ENCODE measurements around the gene TSGA10IP. TPM values are rescaled to one million over a fixed set of nuclear protein-coding genes. Genes with fewer than 3 reads are reported as not detected.

Gene TSGA10IP
- total RNA-seq, 1 donor from 2014 or later, result not detected

GRCh38 chr11:65922565-65922964 lies 22.7 kb upstream of the TSGA10IP start:
- Histone ChIP-seq H3K27ac (ENCODE audit: low read depth, low read length) (no peak overlapping the region), H3K9ac (ENCODE audit: low read depth in 1 of 3, low read length in 3 of 3) (no peak overlapping the region), H3K4me3 (ENCODE audit: low read length in 3 of 3) (no peak overlapping the region), H3K4me1 (ENCODE audit: control insufficient read depth in 3 of 3, insufficient read depth in 3 of 3, low read length in 3 of 3) (peaks cover 19 to 23% (median 21%) of the 10 kb centered on the region in 3 donors), H3K36me3 (ENCODE audit: control insufficient read depth in 3 of 3, insufficient read depth in 3 of 3, low read length in 3 of 3) (peaks cover 9 to 21% (median 20%) of the 10 kb centered on the region in 3 donors), H3K27me3 (ENCODE audit: control insufficient read depth in 3 of 3, insufficient read depth in 3 of 3, low read length in 3 of 3) (no peaks in the 10 kb centered on the region), H3K9me3 (ENCODE audit: control insufficient read depth in 3 of 3, low read length in 3 of 3) (no peaks in the 10 kb centered on the region)

DNA sequence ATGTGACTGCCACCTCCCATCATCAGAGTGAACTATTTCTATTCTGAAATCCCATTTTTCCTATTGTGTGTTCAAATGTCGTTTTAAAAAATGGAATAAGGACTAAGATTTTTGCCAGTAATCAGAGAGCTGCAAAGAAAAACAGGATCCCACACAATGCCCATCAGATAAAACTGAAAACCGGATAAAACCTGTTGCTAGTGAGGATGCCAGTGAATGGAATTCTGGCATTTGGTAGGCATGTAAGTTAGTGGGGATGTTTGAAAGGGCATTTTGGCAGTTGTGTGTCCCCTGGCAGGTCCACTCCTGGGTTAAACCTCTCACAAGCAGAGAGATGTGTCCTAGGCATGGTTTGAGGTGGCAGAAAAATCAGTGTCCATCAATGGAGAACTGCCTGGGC lies 19.9 kb upstream of the TSGA10IP start:
- no peak overlapping the region for H3K4me3 ChIP-seq (ENCODE audit: low read length in 3 of 3)
- H3K9ac ChIP-seq (ENCODE audit: low read depth in 1 of 3, low read length in 3 of 3), result no peak overlapping the region
- no peaks in the 10 kb centered on the region for H3K27me3 ChIP-seq (ENCODE audit: control insufficient read depth in 3 of 3, insufficient read depth in 3 of 3, low read length in 3 of 3)
- H3K36me3 ChIP-seq (ENCODE audit: control insufficient read depth in 3 of 3, insufficient read depth in 3 of 3, low read length in 3 of 3), result peaks cover 9 to 20% (median 16%) of the 10 kb centered on the region in 3 donors
- H3K27ac ChIP-seq (ENCODE audit: low read depth, low read length), result no peak overlapping the region
- H3K4me1 ChIP-seq (ENCODE audit: control insufficient read depth in 3 of 3, insufficient read depth in 3 of 3, low read length in 3 of 3), result peaks cover 6 to 7% (median 6%) of the 10 kb centered on the region in 3 donors
- no peaks in the 10 kb centered on the region for H3K9me3 ChIP-seq (ENCODE audit: control insufficient read depth in 3 of 3, low read length in 3 of 3)

DNA sequence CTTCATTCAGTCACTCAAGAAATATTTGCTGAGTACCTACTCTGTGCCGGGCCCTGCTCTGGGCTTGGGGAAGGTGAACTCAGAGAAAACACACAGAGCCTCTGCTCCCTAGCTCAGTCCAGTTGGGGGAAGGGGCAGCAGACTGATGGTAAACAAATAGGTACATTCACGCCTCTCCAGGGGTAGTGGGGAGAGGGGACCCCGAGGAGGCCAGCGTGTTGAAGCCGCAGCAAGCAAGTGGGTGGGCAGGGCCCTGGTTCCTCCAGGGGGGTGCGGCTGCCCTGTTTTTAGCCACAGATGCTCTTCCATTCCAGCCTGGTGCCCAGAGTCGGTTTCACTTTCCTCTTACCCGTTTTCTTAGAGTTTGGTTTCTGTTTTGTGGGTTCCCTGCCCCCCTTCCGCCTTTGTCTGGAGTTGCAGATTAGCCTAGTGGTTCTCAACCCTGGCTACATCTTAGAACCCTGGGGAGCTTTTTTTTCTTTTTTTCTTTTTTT lies 17.3 kb upstream of the TSGA10IP start:
- H3K9me3 ChIP-seq (ENCODE audit: control insufficient read depth in 3 of 3, low read length in 3 of 3), result no peaks in the 10 kb centered on the region
- no peak overlapping the region for H3K27ac ChIP-seq (ENCODE audit: low read depth, low read length)
- H3K4me1 ChIP-seq (ENCODE audit: control insufficient read depth in 3 of 3, insufficient read depth in 3 of 3, low read length in 3 of 3), result no peaks in the 10 kb centered on the region
- H3K36me3 ChIP-seq (ENCODE audit: control insufficient read depth in 3 of 3, insufficient read depth in 3 of 3, low read length in 3 of 3), result peaks cover under 1 to 5% (median under 1%) of the 10 kb centered on the region in 3 donors
- H3K4me3 ChIP-seq (ENCODE audit: low read length in 3 of 3), result no peak overlapping the region
- H3K27me3 ChIP-seq (ENCODE audit: control insufficient read depth in 3 of 3, insufficient read depth in 3 of 3, low read length in 3 of 3), result no peaks in the 10 kb centered on the region
- no peak overlapping the region for H3K9ac ChIP-seq (ENCODE audit: low read depth in 1 of 3, low read length in 3 of 3)

GRCh38 chr11:65928667-65929066 lies 16.6 kb upstream of the TSGA10IP start:
- Histone ChIP-seq H3K9me3 (ENCODE audit: control insufficient read depth in 3 of 3, low read length in 3 of 3) (no peaks in the 10 kb centered on the region), H3K4me3 (ENCODE audit: low read length in 3 of 3) (no peak overlapping the region), H3K4me1 (ENCODE audit: control insufficient read depth in 3 of 3, insufficient read depth in 3 of 3, low read length in 3 of 3) (no peaks in the 10 kb centered on the region), H3K27me3 (ENCODE audit: control insufficient read depth in 3 of 3, insufficient read depth in 3 of 3, low read length in 3 of 3) (peaks cover 0 to 3% (median 0%) of the 10 kb centered on the region in 3 donors), H3K9ac (ENCODE audit: low read depth in 1 of 3, low read length in 3 of 3) (no peak overlapping the region), H3K36me3 (ENCODE audit: control insufficient read depth in 3 of 3, insufficient read depth in 3 of 3, low read length in 3 of 3) (no peaks in the 10 kb centered on the region), H3K27ac (ENCODE audit: low read depth, low read length) (no peak overlapping the region)

GRCh38 chr11:65931773-65932557 lies 13.3 kb upstream of the TSGA10IP start:
- Histone ChIP-seq H3K4me1 (ENCODE audit: control insufficient read depth in 3 of 3, insufficient read depth in 3 of 3, low read length in 3 of 3) (no peaks in the 10 kb centered on the region), H3K27ac (ENCODE audit: low read depth, low read length) (no peak overlapping the region), H3K36me3 (ENCODE audit: control insufficient read depth in 3 of 3, insufficient read depth in 3 of 3, low read length in 3 of 3) (no peaks in the 10 kb centered on the region), H3K27me3 (ENCODE audit: control insufficient read depth in 3 of 3, insufficient read depth in 3 of 3, low read length in 3 of 3) (peaks cover 0 to 6% (median 0%) of the 10 kb centered on the region in 3 donors), H3K9ac (ENCODE audit: low read depth in 1 of 3, low read length in 3 of 3) (peak overlapping the region in 1 of 3 donors; percentile 3), H3K9me3 (ENCODE audit: control insufficient read depth in 3 of 3, low read length in 3 of 3) (no peaks in the 10 kb centered on the region), H3K4me3 (ENCODE audit: low read length in 3 of 3) (no peak overlapping the region)

DNA sequence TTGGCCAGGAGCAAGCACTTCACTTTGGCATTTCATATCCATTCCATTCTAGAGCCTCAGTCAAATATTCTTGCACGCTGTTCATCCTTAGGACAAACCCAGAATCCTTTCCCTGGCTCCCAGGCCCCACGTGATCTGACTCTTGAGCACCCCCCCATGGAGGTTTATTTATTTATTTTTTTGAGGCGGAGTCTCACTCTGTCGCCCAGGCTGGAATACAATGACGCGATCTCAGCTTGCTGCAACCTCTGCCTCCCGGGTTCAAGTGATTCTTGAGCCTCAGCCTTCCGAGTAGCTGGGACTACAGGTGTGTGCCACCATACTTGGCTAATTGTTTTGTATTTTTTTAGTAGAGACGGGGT lies 12.7 kb upstream of the TSGA10IP start:
- Histone ChIP-seq H3K9ac (ENCODE audit: low read depth in 1 of 3, low read length in 3 of 3) (no peak overlapping the region), H3K36me3 (ENCODE audit: control insufficient read depth in 3 of 3, insufficient read depth in 3 of 3, low read length in 3 of 3) (no peaks in the 10 kb centered on the region), H3K4me1 (ENCODE audit: control insufficient read depth in 3 of 3, insufficient read depth in 3 of 3, low read length in 3 of 3) (no peaks in the 10 kb centered on the region), H3K27me3 (ENCODE audit: control insufficient read depth in 3 of 3, insufficient read depth in 3 of 3, low read length in 3 of 3) (peaks cover 0 to 9% (median 0%) of the 10 kb centered on the region in 3 donors), H3K4me3 (ENCODE audit: low read length in 3 of 3) (no peak overlapping the region), H3K27ac (ENCODE audit: low read depth, low read length) (no peak overlapping the region), H3K9me3 (ENCODE audit: control insufficient read depth in 3 of 3, low read length in 3 of 3) (no peaks in the 10 kb centered on the region)

DNA sequence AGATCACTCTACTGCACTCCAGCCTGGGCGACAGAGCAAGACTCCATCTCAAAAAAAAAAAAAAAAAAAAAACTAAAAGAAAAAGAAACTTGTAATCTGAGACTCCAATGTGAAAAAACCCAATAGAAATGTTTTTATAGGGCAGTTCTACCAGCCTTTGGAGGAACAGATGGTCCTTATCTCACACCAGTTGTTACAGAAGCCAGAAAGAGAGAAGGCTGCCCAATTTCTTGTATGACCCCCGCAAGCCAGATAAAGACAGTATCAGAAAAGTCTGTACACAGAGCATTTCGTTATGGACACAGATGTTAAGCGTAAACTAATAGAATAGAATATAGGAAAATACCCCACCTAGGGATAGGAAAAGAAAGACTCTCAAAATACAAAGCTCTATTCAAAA lies 11.3 kb upstream of the TSGA10IP start:
- Histone ChIP-seq H3K9ac (ENCODE audit: low read depth in 1 of 3, low read length in 3 of 3) (no peak overlapping the region), H3K9me3 (ENCODE audit: control insufficient read depth in 3 of 3, low read length in 3 of 3) (no peaks in the 10 kb centered on the region), H3K4me1 (ENCODE audit: control insufficient read depth in 3 of 3, insufficient read depth in 3 of 3, low read length in 3 of 3) (no peaks in the 10 kb centered on the region), H3K27ac (ENCODE audit: low read depth, low read length) (no peak overlapping the region), H3K36me3 (ENCODE audit: control insufficient read depth in 3 of 3, insufficient read depth in 3 of 3, low read length in 3 of 3) (no peaks in the 10 kb centered on the region), H3K27me3 (ENCODE audit: control insufficient read depth in 3 of 3, insufficient read depth in 3 of 3, low read length in 3 of 3) (peaks cover 0 to 21% (median 0%) of the 10 kb centered on the region in 3 donors), H3K4me3 (ENCODE audit: low read length in 3 of 3) (no peak overlapping the region)

DNA sequence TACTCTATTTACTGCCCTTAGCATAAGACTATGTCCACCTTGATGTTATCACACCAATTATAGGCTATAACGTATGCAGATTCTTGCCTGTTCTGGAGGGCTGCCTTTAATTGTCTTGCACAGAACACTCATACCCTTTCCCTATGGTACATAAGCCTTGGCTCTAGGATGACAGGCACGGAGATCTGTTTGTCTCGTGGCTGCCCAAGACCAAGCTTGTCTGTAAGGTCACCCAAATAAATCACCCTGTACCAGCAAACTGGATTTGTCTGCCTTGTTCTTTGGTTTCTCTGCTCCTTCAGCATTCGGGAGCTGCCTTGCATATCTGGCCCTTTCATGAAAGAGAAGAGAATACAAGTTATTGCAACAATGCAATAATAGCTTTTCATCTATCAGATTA lies 7.5 kb upstream of the TSGA10IP start:
- no peak overlapping the region for H3K4me3 ChIP-seq (ENCODE audit: low read length in 3 of 3)
- no peak overlapping the region for H3K9ac ChIP-seq (ENCODE audit: low read depth in 1 of 3, low read length in 3 of 3)
- H3K27me3 ChIP-seq (ENCODE audit: control insufficient read depth in 3 of 3, insufficient read depth in 3 of 3, low read length in 3 of 3), result peaks cover 0 to 25% (median 5%) of the 10 kb centered on the region in 3 donors
- no peaks in the 10 kb centered on the region for H3K36me3 ChIP-seq (ENCODE audit: control insufficient read depth in 3 of 3, insufficient read depth in 3 of 3, low read length in 3 of 3)
- no peaks in the 10 kb centered on the region for H3K9me3 ChIP-seq (ENCODE audit: control insufficient read depth in 3 of 3, low read length in 3 of 3)
- H3K4me1 ChIP-seq (ENCODE audit: control insufficient read depth in 3 of 3, insufficient read depth in 3 of 3, low read length in 3 of 3), result no peaks in the 10 kb centered on the region
- no peak overlapping the region for H3K27ac ChIP-seq (ENCODE audit: low read depth, low read length)

DNA sequence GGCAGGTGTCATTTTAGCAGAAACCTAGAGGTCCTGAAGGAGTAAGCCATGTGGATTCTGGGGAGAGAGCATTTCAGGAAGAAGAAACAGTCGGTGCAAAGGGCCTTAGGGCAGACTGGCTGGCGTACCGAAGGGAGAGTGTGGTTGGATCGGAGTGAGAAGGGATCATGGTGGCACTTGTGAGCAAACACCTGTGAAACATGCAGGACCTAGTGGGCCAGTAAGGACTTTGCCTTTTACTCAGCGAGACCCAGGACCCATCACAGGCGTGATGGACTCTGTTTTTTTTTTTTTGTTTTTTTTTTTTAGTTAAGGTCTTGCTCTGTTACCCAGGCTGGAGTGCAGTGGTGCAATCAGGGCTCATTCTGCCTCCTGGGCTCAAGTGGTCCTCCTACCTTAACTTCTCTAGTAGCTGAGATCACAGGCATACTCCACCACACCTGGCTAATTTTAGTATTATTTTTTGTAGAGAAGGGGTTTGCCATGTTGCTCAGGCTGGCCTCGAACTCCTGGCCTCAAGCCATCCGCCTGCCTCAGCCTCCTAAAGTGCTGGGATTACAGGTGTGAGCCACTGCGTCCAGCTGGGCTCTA lies 3.5 kb upstream of the TSGA10IP start:
- H3K9me3 ChIP-seq (ENCODE audit: control insufficient read depth in 3 of 3, low read length in 3 of 3), result no peaks in the 10 kb centered on the region
- no peaks in the 10 kb centered on the region for H3K4me1 ChIP-seq (ENCODE audit: control insufficient read depth in 3 of 3, insufficient read depth in 3 of 3, low read length in 3 of 3)
- peak overlapping the region in 1 of 3 donors; percentile 30 for H3K9ac ChIP-seq (ENCODE audit: low read depth in 1 of 3, low read length in 3 of 3)
- H3K4me3 ChIP-seq (ENCODE audit: low read length in 3 of 3), result no peak overlapping the region
- H3K36me3 ChIP-seq (ENCODE audit: control insufficient read depth in 3 of 3, insufficient read depth in 3 of 3, low read length in 3 of 3), result no peaks in the 10 kb centered on the region
- H3K27me3 ChIP-seq (ENCODE audit: control insufficient read depth in 3 of 3, insufficient read depth in 3 of 3, low read length in 3 of 3), result peaks cover 0 to 19% (median 6%) of the 10 kb centered on the region in 3 donors
- H3K27ac ChIP-seq (ENCODE audit: low read depth, low read length), result no peak overlapping the region

DNA sequence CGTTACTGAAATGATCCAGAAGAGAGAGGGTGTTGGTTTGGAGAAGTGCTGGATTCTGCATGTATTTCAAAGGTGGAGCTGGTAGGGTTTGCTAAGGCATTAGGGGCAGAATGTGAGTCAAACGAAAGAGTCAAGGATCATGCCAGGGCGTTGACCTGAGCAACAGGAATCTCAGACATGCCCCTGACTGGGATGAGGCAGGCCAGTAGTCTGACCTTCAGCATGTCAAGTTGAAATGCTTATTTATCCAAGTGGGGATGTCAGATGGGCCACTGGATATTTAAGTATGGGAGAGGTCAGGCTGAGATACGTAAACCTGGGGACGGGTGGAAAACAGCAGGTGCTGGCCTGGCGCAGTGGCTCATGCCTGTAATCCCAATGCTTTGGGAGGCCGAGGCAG lies 2.7 kb upstream of the TSGA10IP start:
- Histone ChIP-seq H3K4me1 (ENCODE audit: control insufficient read depth in 3 of 3, insufficient read depth in 3 of 3, low read length in 3 of 3) (no peaks in the 10 kb centered on the region), H3K27ac (ENCODE audit: low read depth, low read length) (no peak overlapping the region)

More for the DNA sequence above, 2.7 kb upstream of the TSGA10IP start:
- Histone ChIP-seq H3K9me3 (ENCODE audit: control insufficient read depth in 3 of 3, low read length in 3 of 3) (no peaks in the 10 kb centered on the region), H3K27me3 (ENCODE audit: control insufficient read depth in 3 of 3, insufficient read depth in 3 of 3, low read length in 3 of 3) (peaks cover 0 to 21% (median 13%) of the 10 kb centered on the region in 3 donors), H3K4me3 (ENCODE audit: low read length in 3 of 3) (no peak overlapping the region), H3K9ac (ENCODE audit: low read depth in 1 of 3, low read length in 3 of 3) (no peak overlapping the region), H3K36me3 (ENCODE audit: control insufficient read depth in 3 of 3, insufficient read depth in 3 of 3, low read length in 3 of 3) (no peaks in the 10 kb centered on the region)

Data from skeletal muscle tissue (tissue), 4 donors.